Heart left ventricle (tissue), 16 donors: ENCODE data around the gene EMID1. TPM values are rescaled to one million over a fixed set of nuclear protein-coding genes. Genes with fewer than 3 reads are reported as not detected.
"Not testable (repeated sequence)": the region's sequence is repeated elsewhere in the genome, so short reads cannot be mapped to it uniquely, and the experiment has no call there.

Experiments
- ATAC-seq, 4 donors: fragments of 200-7000 bp; cut with Tn5 transposase; one replicate each; pipeline ENCODE4 v1.9.1; 2020 to 2022; ENCODE audit warnings: moderate library complexity in 4 of 4, mild to moderate bottlenecking in 3 of 4, moderate number of reproducible peaks in 1 of 4
- DNase-seq, 5 donors: peaks; one replicate each; pipeline ENCODE4 v3.0.0-alpha.2; 2020
- H3K27ac ChIP-seq, 12 donors: fragments of 200-600 bp; sonication (generic) in 4 of 12; one replicate each; pipeline versions ENCODE4 v1.5.0 to v1.8.0; 2016 to 2022; ENCODE audit warnings: mild to moderate bottlenecking in 2 of 12
- H3K27me3 ChIP-seq, 9 donors: fragments of 200-600 bp; sonication (generic) in 2 of 9; one replicate each; pipeline versions ENCODE4 v1.5.1 to v1.8.0; 2016 to 2022; ENCODE audit warnings: mild to moderate bottlenecking in 3 of 9
- H3K36me3 ChIP-seq, 9 donors: fragments of 200-600 bp; sonication (generic) in 2 of 9; one replicate each; pipeline versions ENCODE4 v1.5.0 to v1.8.0; 2018 to 2022; ENCODE audit warnings: mild to moderate bottlenecking in 2 of 9
- H3K4me1 ChIP-seq, 12 donors: fragments of 200-600 bp; sonication (generic) in 4 of 12; one replicate each; pipeline versions ENCODE4 v1.5.0 to v1.8.0; 2016 to 2022; ENCODE audit warnings: mild to moderate bottlenecking in 3 of 12
- H3K4me3 ChIP-seq, 12 donors: fragments of 200-600 bp; sonication (generic) in 4 of 12; one replicate each; pipeline versions ENCODE4 v1.5.0 to v1.8.0; 2017 to 2022; ENCODE audit warnings: mild to moderate bottlenecking in 9 of 12, moderate library complexity in 4 of 12
- H3K9me3 ChIP-seq, 12 donors: fragments of 200-600 bp; sonication (generic) in 4 of 12; one replicate each; pipeline versions ENCODE4 v1.5.0 to v1.8.0; 2016 to 2022; ENCODE audit warnings: mild to moderate bottlenecking in 1 of 12
- CTCF ChIP-seq, 12 donors: fragments of 200-600 bp; sonication (generic) in 4 of 12; IDR thresholded peaks; one replicate each; pipeline versions ENCODE4 v1.5.0 to v1.8.0; 2018 to 2022; ENCODE audit warnings: antibody characterized with exemption in 12 of 12, mild to moderate bottlenecking in 5 of 12
- POLR2A ChIP-seq, 2 donors: fragments of 450-650 bp; IDR thresholded peaks; one replicate each; pipeline ENCODE4 v1.6.1; 2017; ENCODE audit warnings: antibody characterized with exemption in 2 of 2, mild to moderate bottlenecking in 2 of 2, moderate library complexity in 2 of 2
- WGBS, 4 donors: extraction: QIAGEN DNeasy Blood & Tissue Kit in 2 of 4; methylation state at CpG; one replicate each; pipeline versions ENCODE4 v1.1.5 to v1.1.7; 2013 to 2018; 5-methylcytosine and 5-hydroxymethylcytosine counted together
- intact Hi-C, 10 donors: fragments of 100-400 bp; cut with DNase I; formaldehyde crosslinking; loops; one replicate each; pipeline versions ENCODE4 v1.11.1 to v1.14.2; 2022
- polyA plus RNA-seq, 2 donors: library from polyadenylated mRNA; stranded (reverse); fragments of 200-250 nt; gene quantifications; one replicate each; pipeline ENCODE4 v1.2.3, GENCODE V29; 2013
- total RNA-seq, 9 donors: library from RNA; depleted of rRNA in 2 of 9; stranded (reverse); fragments of >200 nt in 2 of 9; fragmentation: NEBNext Ultra II Directional in 3 of 9; extraction: Animal tissue kit (Norgen Biotek cat#: 25700) in 3 of 9; gene quantifications; one replicate each; pipeline versions ENCODE4 v1.1.0 to v1.2.4, GENCODE V29; 2016 to 2023
- donor health status: ischemic (EF 13 %, LVEDD 7.1; RV severe dilation, severe dysfunction).
- donor health status: healthy with polysubstance abuse.
- donor health status: DM: no; HTN: yes; CAD: no.
- donor health status: DM: no; HTN: no; CAD: no.
- donor health status: ischemic (EF 25% LVEDD 6.9; RV normal size, moderate dysfunction).
- donor health status: ischemic (EF 25% LVEDD 5.7; RV mildly dilated, moderate dysfunction).
- donor health status: healthy.
- donor health status: DM: yes; HTN: yes; CAD: no.
- donor health status: ischemic (EF 35%, LVEDD 5.7; RV mildly dilated, moderate dysfunction).
- donor health status: nonischemic (EF 11% LVEDD 7.7; RV severe dilation, severe dysfunction).
- donor health status: DM: yes; HTN: yes; CAD: no.
- donor health status: PGD.
- donor health status: ischemic (EF 29% LVEDD 5.4; RV normal size, mild dysfunction).
- donor health status: nonischemic (EF 23%, LVEDD 6.1; RV moderate dilation, normal function).

Gene EMID1
- total and polyA plus RNA-seq, 11 donors, result 0.16 to 1.5 (median 0.32) TPM; not detected in 2

- Histone ChIP-seq H3K27me3 (no peaks in the 10 kb centered on the region), H3K4me3 (no peak overlapping the region), H3K9me3 (peaks cover 0 to 9% (median 0%) of the 10 kb centered on the region in 12 donors), H3K27ac (no peak overlapping the region), H3K36me3 (no peaks in the 10 kb centered on the region), H3K4me1 (peaks cover 0 to 11% (median 0%) of the 10 kb centered on the region in 12 donors)
- no peak for TF ChIP-seq POLR2A (IDR thresholded peaks at IDR 0.05)
- WGBS, 4 donors, result 66 to 76% (median 71%) methylated on average over 14 to 22 of the region's 22 CpGs
- peak in 3 of 4 donors; percentile 54 to 91 (median 56) for ATAC-seq
- intact Hi-C loops, result no loop called here
- DNase-seq, result peak in 3 of 5 donors; percentile 39 to 72 (median 49)
Observed at GRCh38 chr22:29231971-29232959, 26.6 kb downstream of the EMID1 start.

- peaks cover 0 to 11% (median 0%) of the 10 kb centered on the region in 12 donors for H3K4me1 ChIP-seq
- H3K4me3 ChIP-seq, result no peak overlapping the region
- H3K9me3 ChIP-seq, result peaks cover 0 to 9% (median 0%) of the 10 kb centered on the region in 12 donors
- ATAC-seq (no peak), DNase-seq (no peak)
- intact Hi-C loops, result no loop called here
- TF ChIP-seq POLR2A (IDR thresholded peaks at IDR 0.05), result no peak
- TF ChIP-seq CTCF (IDR thresholded peaks at IDR 0.05), result no peak
- 59 to 67% (median 63%) methylated on average over 1 of the region's 1 CpG for WGBS, 4 donors
- H3K27ac ChIP-seq, result no peak overlapping the region
- H3K27me3 ChIP-seq, result no peaks in the 10 kb centered on the region
- H3K36me3 ChIP-seq, result no peaks in the 10 kb centered on the region
Observed at GRCh38 chr22:29233277-29233877, 27.7 kb downstream of the EMID1 start.

GRCh38 chr22:29240481-29240880 lies 34.8 kb downstream of the EMID1 start:
- H3K4me1 ChIP-seq, ATAC-seq, DNase-seq, H3K36me3 ChIP-seq, H3K4me3 ChIP-seq, H3K27me3 ChIP-seq, H3K27ac ChIP-seq: not testable (repeated sequence)
- WGBS, 4 donors, result 71 to 81% (median 78%) methylated on average over 9 of the region's 9 CpGs
- intact Hi-C loops, result loop anchor here (5.0 to 10.0 kb wide), 9 partner anchors 33 to 638 kb away; partner anchors contain the start of genes KREMEN1 (in 2 of the 10) and EMID1 (in 1 of the 10)
- peaks cover 0 to 30% (median 0%) of the 10 kb centered on the region in 12 donors for H3K9me3 ChIP-seq

GRCh38 chr22:29243874-29244446 lies 38.3 kb downstream of the EMID1 start:
- WGBS, 4 donors, result 86 to 89% (median 87%) methylated on average over 11 of the region's 11 CpGs
- ATAC-seq, result no peak

More at GRCh38 chr22:29243874-29244446, 38.3 kb downstream of the EMID1 start:
- Histone ChIP-seq H3K36me3 (no peaks in the 10 kb centered on the region), H3K27ac (no peak overlapping the region), H3K4me1 (no peaks in the 10 kb centered on the region), H3K4me3 (no peak overlapping the region), H3K9me3 (peaks cover 0 to 29% (median 0%) of the 10 kb centered on the region in 12 donors), H3K27me3 (no peaks in the 10 kb centered on the region)
- DNase-seq, result no peak
- TF ChIP-seq CTCF (IDR thresholded peaks at IDR 0.05), result no peak
- TF ChIP-seq POLR2A (IDR thresholded peaks at IDR 0.05), result no peak
- intact Hi-C loops, result loop anchor here (2.0 to 10.0 kb wide), 11 partner anchors 37 to 642 kb away; partner anchors contain the start of genes KREMEN1 (in 2 of the 10) and EMID1 (in 1 of the 10)
